K562 (cell line): ENCODE data around the gene ANKMY1. TPM values are rescaled to one million over a fixed set of nuclear protein-coding genes. Genes with fewer than 3 reads are reported as not detected.

Experiments
- ATF7 ChIP-seq: fragments of 450-650 bp; IDR thresholded peaks from 2 replicates; pipeline ENCODE4 v1.7.1; 2014; ENCODE audit warnings: mild to moderate bottlenecking, moderate library complexity
- CBX1 ChIP-seq: sonication (generic); IDR thresholded peaks from 2 replicates; pipeline ENCODE4 v1.6.1; 2016; ENCODE audit warnings: antibody characterized with exemption, low read depth, mild to moderate bottlenecking
- CBX3 ChIP-seq, 2 experiments: IDR thresholded peaks; 1 replicate in 1 of 2; 2 replicates in 1 of 2; pipeline ENCODE4 v1.6.1; 2012; ENCODE audit warnings: inconsistent platforms in 2 of 2, low read length in 2 of 2, borderline replicate concordance in 1 of 2, control low read depth in 1 of 2
- CHD1 ChIP-seq: fragments of 200-600 bp; sonication (generic); IDR thresholded peaks from one replicate; pipeline ENCODE4 v1.6.1; 2012; ENCODE audit warnings: mild to moderate bottlenecking, moderate library complexity, low read length, inconsistent platforms
- ESRRB ChIP-seq: fragments of 250-450 bp; sonication (Bioruptor Pico); IDR thresholded peaks from 2 replicates; pipeline ENCODE4 v1.5.0; 2020; ENCODE audit warnings: mild to moderate bottlenecking, moderate library complexity, borderline replicate concordance
- GATA2 ChIP-seq: sonication (generic); formaldehyde crosslinking; IDR thresholded peaks from 2 replicates; pipeline ENCODE4 v1.4.0; 2020; ENCODE audit warnings: mild to moderate bottlenecking, missing genetic modification reagents
- GATAD2B ChIP-seq: fragments of 450-650 bp; IDR thresholded peaks from 2 replicates; pipeline ENCODE4 v1.6.1; 2017; ENCODE audit warnings: mild to moderate bottlenecking, borderline replicate concordance
- IRF2 ChIP-seq: sonication (generic); formaldehyde crosslinking; IDR thresholded peaks from 2 replicates; pipeline ENCODE4 v1.8.1; 2022; ENCODE audit warnings: mild to moderate bottlenecking, missing genetic modification reagents
- MCM3 ChIP-seq: fragments of 450-650 bp; IDR thresholded peaks from 2 replicates; pipeline ENCODE4 v1.6.1; 2016
- MEIS2 ChIP-seq: fragments of 450-650 bp; IDR thresholded peaks from 2 replicates; pipeline ENCODE4 v1.6.1; 2014; ENCODE audit warnings: mild to moderate bottlenecking; ENCODE audit not compliant: partially characterized antibody
- NRF1 ChIP-seq, 2 experiments: fragments of 450-650 bp; IDR thresholded peaks in 1 of 2; conservative IDR thresholded peaks in 1 of 2; 2 replicates each; pipeline ENCODE4 v1.6.1; 2014; ENCODE audit warnings: mild to moderate bottlenecking in 2 of 2
- POLR2AphosphoS2 ChIP-seq: IDR thresholded peaks from 2 replicates; pipeline ENCODE4 v1.6.1; 2012; ENCODE audit warnings: low read length, improper control_type of control experiment
- RFX5 ChIP-seq: IDR thresholded peaks from 2 replicates; pipeline ENCODE4 v1.6.1; 2011; ENCODE audit warnings: low read depth, mild to moderate bottlenecking, improper control_type of control experiment, low read length
- SNRNP70 ChIP-seq: fragments of 200-400 bp; formaldehyde crosslinking; optimal IDR thresholded peaks from 2 replicates; pipeline ENCODE3; 2017; ENCODE audit warnings: low read depth, low read length
- polyA plus RNA-seq, 8 experiments: library from polyadenylated mRNA; depleted of rRNA in 4 of 8; stranded (reverse) in 5 of 8; unstranded in 3 of 8; fragments of >200 nt; fragmentation: Nextera tagmentation in 2 of 8; fragmentation: Illumina TruSeq in 1 of 8; extraction: Ambion mirVana in 2 of 8; extraction: Trizol in 1 of 8; gene quantifications; 2 replicates each; pipeline versions ENCODE4 v1.2.1 to v1.2.3, GENCODE V29; 2011 to 2014; ENCODE audit warnings: inconsistent platforms in 1 of 8, missing spikeins in 1 of 8
- total RNA-seq, 7 experiments: library from RNA; depleted of rRNA in 6 of 7; stranded (reverse); fragments of >200 nt in 6 of 7; fragmentation: Illumina TruSeq in 2 of 7; extraction: Trizol in 2 of 7; gene quantifications; 2 replicates each; pipeline versions ENCODE4 v1.2.1 to v1.2.3, GENCODE V29; 2011 to 2021; ENCODE audit warnings: low replicate concordance in 1 of 7
- TF ChIP-seq, protein P1 (sequence below): sonication (generic); formaldehyde crosslinking; IDR thresholded peaks from 2 replicates; pipeline ENCODE4 v1.8.0; 2022; ENCODE audit warnings: mild to moderate bottlenecking, low read depth, missing genetic modification reagents
- TF ChIP-seq, protein P2 (sequence below): fragments of 450-650 bp; IDR thresholded peaks from 2 replicates; pipeline ENCODE4 v1.6.1; 2016; ENCODE audit warnings: mild to moderate bottlenecking
- TF ChIP-seq, protein P3 (sequence below): sonication (generic); formaldehyde crosslinking; IDR thresholded peaks from 2 replicates; pipeline ENCODE4 v1.8.0; 2022; ENCODE audit warnings: missing genetic modification reagents, mild to moderate bottlenecking, borderline replicate concordance
- TF ChIP-seq, protein P4 (sequence below), 2 experiments: fragments of 250-450 bp in 1 of 2; fragments of 450-650 bp in 1 of 2; sonication (Bioruptor Pico) in 1 of 2; IDR thresholded peaks; 2 replicates each; pipeline versions ENCODE4 v1.6.1 to v1.8.0; 2016 to 2021; ENCODE audit warnings: mild to moderate bottlenecking in 2 of 2, moderate library complexity in 2 of 2, missing compliant biosample characterization in 1 of 2, missing genetic modification characterization in 1 of 2

Gene ANKMY1
- total and polyA plus RNA-seq, 9 of the 15 experiments (the other 6 are each of a cell fraction or from before 2014, with no cell fraction given) = 0.75 to 15.1 (median 11.7) TPM

DNA sequence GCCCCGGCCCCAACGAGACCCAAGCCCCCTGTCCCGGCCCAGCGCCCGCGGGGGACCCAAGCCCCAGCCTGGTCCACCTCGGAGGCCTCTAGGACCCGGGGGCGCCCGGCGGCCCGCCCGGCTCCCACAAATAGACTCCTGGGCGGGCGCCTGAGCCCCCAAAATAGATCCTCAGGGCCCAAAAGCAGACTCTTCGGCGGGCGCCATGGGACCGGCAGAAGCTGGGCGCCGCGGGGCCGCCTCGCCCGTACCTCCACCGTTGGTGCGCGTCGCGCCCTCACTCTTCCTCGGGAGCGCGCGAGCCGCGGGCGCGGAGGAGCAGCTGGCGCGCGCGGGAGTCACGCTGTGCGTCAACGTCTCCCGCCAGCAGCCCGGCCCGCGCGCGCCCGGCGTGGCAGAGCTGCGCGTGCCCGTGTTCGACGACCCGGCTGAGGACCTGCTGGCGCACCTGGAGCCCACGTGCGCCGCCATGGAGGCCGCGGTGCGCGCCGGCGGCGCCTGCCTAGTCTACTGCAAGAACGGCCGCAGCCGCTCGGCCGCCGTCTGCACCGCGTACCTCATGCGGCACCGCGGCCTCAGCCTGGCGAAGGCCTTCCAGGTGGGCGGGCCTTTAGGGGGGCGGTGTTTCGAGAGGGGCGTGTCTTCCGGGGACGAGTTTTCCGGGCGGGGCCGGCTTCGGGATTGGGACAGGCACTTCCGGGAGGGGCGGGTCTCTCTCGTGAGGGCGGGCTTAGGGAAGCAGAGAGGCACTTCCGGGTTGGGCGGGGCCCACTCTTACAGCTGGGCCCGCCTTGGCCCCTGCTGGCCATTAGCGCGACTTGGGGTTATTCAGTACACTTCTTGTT is 2.9 kb upstream of the ANKMY1 start (continued):
- TF ChIP-seq GATAD2B (peak; percentile 75; the same call in 1 of the 2 replicates), ATF7 (peak; percentile 59; the same call in 1 of the 2 replicates), ESRRB (CRISPR knock-in tag) (no peak), CBX1 (0 out of 2 replicates have a peak, but pooled peaks have one; percentile 76), NRF1 (conservative IDR thresholded peaks at IDR 0.05 in 1 of 2, IDR thresholded peaks at IDR 0.05 in 1 of 2) (peak; percentile 83 to 85; a peak in 3 of 4 replicates), IRF2 (CRISPR knock-in tag) (no peak), MCM3 (no peak), MEIS2 (no peak), CBX3 (IDR thresholded peaks at IDR 0.05; ENCODE audit: borderline replicate concordance in 1 of 2, low read length in 2 of 2) (no peak), POLR2AphosphoS2 (no peak), CHD1 (no peak), SNRNP70 (no peak), RFX5 (no peak), GATA2 (no peak)
- TF ChIP-seq, protein P1, sequence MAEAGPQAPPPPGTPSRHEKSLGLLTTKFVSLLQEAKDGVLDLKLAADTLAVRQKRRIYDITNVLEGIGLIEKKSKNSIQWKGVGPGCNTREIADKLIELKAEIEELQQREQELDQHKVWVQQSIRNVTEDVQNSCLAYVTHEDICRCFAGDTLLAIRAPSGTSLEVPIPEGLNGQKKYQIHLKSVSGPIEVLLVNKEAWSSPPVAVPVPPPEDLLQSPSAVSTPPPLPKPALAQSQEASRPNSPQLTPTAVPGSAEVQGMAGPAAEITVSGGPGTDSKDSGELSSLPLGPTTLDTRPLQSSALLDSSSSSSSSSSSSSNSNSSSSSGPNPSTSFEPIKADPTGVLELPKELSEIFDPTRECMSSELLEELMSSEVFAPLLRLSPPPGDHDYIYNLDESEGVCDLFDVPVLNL (CRISPR knock-in tag) = no peak
- TF ChIP-seq, protein P2, sequence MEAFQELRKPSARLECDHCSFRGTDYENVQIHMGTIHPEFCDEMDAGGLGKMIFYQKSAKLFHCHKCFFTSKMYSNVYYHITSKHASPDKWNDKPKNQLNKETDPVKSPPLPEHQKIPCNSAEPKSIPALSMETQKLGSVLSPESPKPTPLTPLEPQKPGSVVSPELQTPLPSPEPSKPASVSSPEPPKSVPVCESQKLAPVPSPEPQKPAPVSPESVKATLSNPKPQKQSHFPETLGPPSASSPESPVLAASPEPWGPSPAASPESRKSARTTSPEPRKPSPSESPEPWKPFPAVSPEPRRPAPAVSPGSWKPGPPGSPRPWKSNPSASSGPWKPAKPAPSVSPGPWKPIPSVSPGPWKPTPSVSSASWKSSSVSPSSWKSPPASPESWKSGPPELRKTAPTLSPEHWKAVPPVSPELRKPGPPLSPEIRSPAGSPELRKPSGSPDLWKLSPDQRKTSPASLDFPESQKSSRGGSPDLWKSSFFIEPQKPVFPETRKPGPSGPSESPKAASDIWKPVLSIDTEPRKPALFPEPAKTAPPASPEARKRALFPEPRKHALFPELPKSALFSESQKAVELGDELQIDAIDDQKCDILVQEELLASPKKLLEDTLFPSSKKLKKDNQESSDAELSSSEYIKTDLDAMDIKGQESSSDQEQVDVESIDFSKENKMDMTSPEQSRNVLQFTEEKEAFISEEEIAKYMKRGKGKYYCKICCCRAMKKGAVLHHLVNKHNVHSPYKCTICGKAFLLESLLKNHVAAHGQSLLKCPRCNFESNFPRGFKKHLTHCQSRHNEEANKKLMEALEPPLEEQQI = no peak
- TF ChIP-seq, protein P3, sequence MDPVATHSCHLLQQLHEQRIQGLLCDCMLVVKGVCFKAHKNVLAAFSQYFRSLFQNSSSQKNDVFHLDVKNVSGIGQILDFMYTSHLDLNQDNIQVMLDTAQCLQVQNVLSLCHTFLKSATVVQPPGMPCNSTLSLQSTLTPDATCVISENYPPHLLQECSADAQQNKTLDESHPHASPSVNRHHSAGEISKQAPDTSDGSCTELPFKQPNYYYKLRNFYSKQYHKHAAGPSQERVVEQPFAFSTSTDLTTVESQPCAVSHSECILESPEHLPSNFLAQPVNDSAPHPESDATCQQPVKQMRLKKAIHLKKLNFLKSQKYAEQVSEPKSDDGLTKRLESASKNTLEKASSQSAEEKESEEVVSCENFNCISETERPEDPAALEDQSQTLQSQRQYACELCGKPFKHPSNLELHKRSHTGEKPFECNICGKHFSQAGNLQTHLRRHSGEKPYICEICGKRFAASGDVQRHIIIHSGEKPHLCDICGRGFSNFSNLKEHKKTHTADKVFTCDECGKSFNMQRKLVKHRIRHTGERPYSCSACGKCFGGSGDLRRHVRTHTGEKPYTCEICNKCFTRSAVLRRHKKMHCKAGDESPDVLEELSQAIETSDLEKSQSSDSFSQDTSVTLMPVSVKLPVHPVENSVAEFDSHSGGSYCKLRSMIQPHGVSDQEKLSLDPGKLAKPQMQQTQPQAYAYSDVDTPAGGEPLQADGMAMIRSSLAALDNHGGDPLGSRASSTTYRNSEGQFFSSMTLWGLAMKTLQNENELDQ (CRISPR knock-in tag) = no peak
- TF ChIP-seq, protein P4, sequence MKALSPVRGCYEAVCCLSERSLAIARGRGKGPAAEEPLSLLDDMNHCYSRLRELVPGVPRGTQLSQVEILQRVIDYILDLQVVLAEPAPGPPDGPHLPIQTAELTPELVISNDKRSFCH (CRISPR knock-in tag; IDR thresholded peaks at IDR 0.05) = no peak
- TF ChIP-seq, protein P4 (tag; IDR thresholded peaks at IDR 0.05) = peak; percentile 71
